Transverse colon (tissue), 3 donors: ENCODE measurements around the gene ANKLE1.

Source experiments
- CTCF ChIP-seq, 5 experiments: fragments of 200-600 bp in 3 of 5; fragments of 450-650 bp in 2 of 5; sonication (generic) in 3 of 5; IDR thresholded peaks; 1 replicate in 2 of 5; 2 replicates in 3 of 5; pipeline ENCODE4 v1.5.1; 2016 to 2017; ENCODE audit warnings: antibody characterized with exemption in 5 of 5, inconsistent platforms in 3 of 5, mild to moderate bottlenecking in 2 of 5, moderate library complexity in 1 of 5
- EP300 ChIP-seq: sonication (generic); formaldehyde crosslinking; IDR thresholded peaks from one replicate; pipeline ENCODE4 v1.6.1; 2017; ENCODE audit warnings: antibody characterized with exemption, low read depth
- POLR2A ChIP-seq: fragments of 450-650 bp; IDR thresholded peaks from one replicate; pipeline ENCODE4 v1.6.1; 2016; ENCODE audit warnings: antibody characterized with exemption, mild to moderate bottlenecking, moderate library complexity

DNA sequence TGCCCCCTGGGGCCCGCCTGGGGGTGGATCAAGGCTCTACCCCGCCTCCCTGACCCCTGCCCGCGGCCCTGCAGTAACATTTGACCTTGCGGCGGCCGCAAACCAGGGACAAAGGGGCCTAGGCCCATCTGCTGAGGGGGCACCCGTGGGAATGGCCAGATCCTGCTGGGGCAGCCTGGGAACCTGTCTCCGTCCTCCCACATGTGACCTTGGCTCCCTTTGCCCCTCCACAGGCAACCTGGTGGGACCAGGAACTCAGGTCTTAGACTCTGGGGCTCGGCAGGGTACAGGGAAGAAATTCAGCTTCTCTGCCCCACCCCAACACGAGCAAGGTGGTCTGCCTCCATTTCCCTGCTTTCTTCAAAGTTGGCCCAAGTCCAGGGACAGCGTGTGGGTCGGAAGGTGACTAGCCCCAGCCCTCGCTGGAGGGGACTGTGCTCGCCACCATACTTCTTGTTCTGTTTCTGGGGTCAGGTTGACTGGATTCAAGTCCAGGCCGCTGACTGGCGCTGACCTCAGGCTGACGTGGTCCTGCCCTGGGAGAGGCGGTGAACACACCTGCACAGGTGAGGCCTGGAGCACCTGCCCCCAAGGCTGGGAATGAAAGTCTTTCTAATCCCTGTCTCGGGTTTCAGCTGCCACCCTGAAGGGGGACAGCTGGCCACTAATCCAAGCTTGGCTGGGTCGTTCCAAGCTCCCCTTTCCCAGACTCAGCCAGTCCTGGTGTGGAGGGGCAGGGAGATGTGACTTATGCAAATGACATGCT lies 33.5 kb upstream of the ANKLE1 start:
- TF ChIP-seq CTCF (IDR thresholded peaks at IDR 0.05) (no peak), EP300 (no peak), POLR2A (no peak)
